Activated CD4-positive, alpha-beta T cell treated with anti-CD3 and anti-CD28 coated beads for 1 hour (primary cell): Measurements from ENCODE around the gene IKZF1.

Experiments
- DNase-seq: peaks from one replicate; pipeline ENCODE4 v3.0.0-alpha.2; 2020

Gene IKZF1

GRCh38 chr7:50382455-50382854 is 77.9 kb downstream of the IKZF1 start:
- no peak for DNase-seq

GRCh38 chr7:50387351-50387750 is 82.8 kb downstream of the IKZF1 start:
- DNase-seq = no peak

GRCh38 chr7:50389961-50390360 is 85.4 kb downstream of the IKZF1 start:
- DNase-seq = no peak

GRCh38 chr7:50391386-50391785 is 86.9 kb downstream of the IKZF1 start:
- DNase-seq = no peak

GRCh38 chr7:50393076-50393475 is 88.6 kb downstream of the IKZF1 start:
- no peak for DNase-seq

GRCh38 chr7:50393547-50394252 is 89.2 kb downstream of the IKZF1 start:
- DNase-seq = no peak

- no peak for DNase-seq
These were observed 89.8 kb downstream of the IKZF1 start for GRCh38 chr7:50394315-50394714.

GRCh38 chr7:50396856-50397255 is 92.3 kb downstream of the IKZF1 start:
- no peak for DNase-seq

- DNase-seq = no peak
These were observed 92.9 kb downstream of the IKZF1 start for GRCh38 chr7:50397320-50397970.

GRCh38 chr7:50397971-50398324 is 93.4 kb downstream of the IKZF1 start:
- no peak for DNase-seq

GRCh38 chr7:50399206-50399605 is 94.7 kb downstream of the IKZF1 start:
- no peak for DNase-seq

GRCh38 chr7:50399635-50400034 is 95.1 kb downstream of the IKZF1 start:
- no peak for DNase-seq

- DNase-seq = no peak
These were observed 95.6 kb downstream of the IKZF1 start for GRCh38 chr7:50400114-50400513.

GRCh38 chr7:50404392-50404791 is 99.9 kb downstream of the IKZF1 start:
- no peak for DNase-seq

GRCh38 chr7:50405221-50405620 is 100.7 kb downstream of the IKZF1 start:
- DNase-seq = no peak

GRCh38 chr7:50406935-50407334 is 102.4 kb downstream of the IKZF1 start:
- no peak for DNase-seq

- no peak for DNase-seq
These were observed 105.6 kb downstream of the IKZF1 start for GRCh38 chr7:50409856-50410745.

- no peak for DNase-seq
These were observed 106.8 kb downstream of the IKZF1 start for GRCh38 chr7:50411332-50411731.

GRCh38 chr7:50412973-50413372 is 108.5 kb downstream of the IKZF1 start:
- no peak for DNase-seq

GRCh38 chr7:50413561-50413960 is 109.0 kb downstream of the IKZF1 start:
- no peak for DNase-seq

- no peak for DNase-seq
These were observed 111.4 kb downstream of the IKZF1 start for GRCh38 chr7:50415844-50416364.

GRCh38 chr7:50416527-50417182 is 112.1 kb downstream of the IKZF1 start:
- DNase-seq = no peak

GRCh38 chr7:50418086-50418515 is 113.6 kb downstream of the IKZF1 start:
- peak; percentile 50 for DNase-seq
